K562 (cell line): ENCODE measurements around the gene NFIC. TPM values are rescaled to one million over a fixed set of nuclear protein-coding genes. Genes with fewer than 3 reads are reported as not detected.

Experiments used
- DMBX1 ChIP-seq: fragments of 250-450 bp; sonication (Bioruptor Pico); IDR thresholded peaks from 2 replicates; pipeline ENCODE4 v1.8.0; 2022; ENCODE audit warnings: inconsistent platforms, mild to moderate bottlenecking, moderate library complexity, borderline replicate concordance
- DPF2 ChIP-seq: fragments of 450-650 bp; IDR thresholded peaks from 2 replicates; pipeline ENCODE4 v1.6.1; 2016
- GABPB2 ChIP-seq: fragments of 250-450 bp; sonication (Bioruptor Pico); conservative IDR thresholded peaks from 2 replicates; pipeline ENCODE4 v1.5.1; 2021; ENCODE audit warnings: mild to moderate bottlenecking
- GATA2 ChIP-seq: sonication (generic); formaldehyde crosslinking; IDR thresholded peaks from 2 replicates; pipeline ENCODE4 v1.4.0; 2020; ENCODE audit warnings: mild to moderate bottlenecking, missing genetic modification reagents
- HCFC1 ChIP-seq: IDR thresholded peaks from 2 replicates; pipeline ENCODE4 v1.6.1; 2012; ENCODE audit warnings: low read depth, low read length, improper control_type of control experiment
- HDAC1 ChIP-seq, 2 experiments: fragments of 450-650 bp; IDR thresholded peaks; 2 replicates each; pipeline ENCODE4 v1.6.1; 2016 to 2017; ENCODE audit warnings: inconsistent platforms in 1 of 2, mild to moderate bottlenecking in 1 of 2, moderate library complexity in 1 of 2
- HNRNPL ChIP-seq: fragments of 200-400 bp; formaldehyde crosslinking; IDR thresholded peaks from 2 replicates; pipeline ENCODE4 v1.6.1; 2017; ENCODE audit warnings: low read depth, mild to moderate bottlenecking, low read length
- KLF10 ChIP-seq: fragments of 250-450 bp; sonication (Bioruptor Pico); IDR thresholded peaks from 2 replicates; pipeline ENCODE4 v1.6.1; 2021; ENCODE audit warnings: matching md5 sums
- MXI1 ChIP-seq: IDR thresholded peaks from 2 replicates; pipeline ENCODE4 v1.6.1; 2011; ENCODE audit warnings: low read depth, mild to moderate bottlenecking, improper control_type of control experiment, low read length
- NBN ChIP-seq: fragments of 450-650 bp; IDR thresholded peaks from 2 replicates; pipeline ENCODE4 v1.6.1; 2016; ENCODE audit warnings: low read depth, mild to moderate bottlenecking
- NCOA6 ChIP-seq: fragments of 450-650 bp; IDR thresholded peaks from 2 replicates; pipeline ENCODE4 v1.6.1; 2017; ENCODE audit warnings: mild to moderate bottlenecking
- PHF8 ChIP-seq: fragments of 200-600 bp; sonication (generic); IDR thresholded peaks from 2 replicates; pipeline ENCODE4 v1.6.1; 2012; ENCODE audit warnings: mixed run types, mild to moderate bottlenecking, inconsistent platforms, low read length, moderate library complexity, borderline replicate concordance
- POU5F1 ChIP-seq: fragments of 150-350 bp; IDR thresholded peaks from 2 replicates; pipeline ENCODE4 v1.6.1; 2014; ENCODE audit warnings: borderline replicate concordance, low read length, low read depth, mild to moderate bottlenecking; ENCODE audit not compliant: partially characterized antibody
- TAF1 ChIP-seq: IDR thresholded peaks from 2 replicates; pipeline ENCODE4 v1.6.1; 2011; ENCODE audit warnings: mild to moderate bottlenecking, low read length, moderate library complexity; ENCODE audit not compliant: insufficient read depth, control insufficient read depth, severe bottlenecking; ENCODE audit errors: extremely low read depth
- ZFX ChIP-seq: sonication (generic); formaldehyde crosslinking; IDR thresholded peaks from 2 replicates; pipeline ENCODE4 v1.8.0; 2022; ENCODE audit warnings: mild to moderate bottlenecking, missing genetic modification reagents, moderate library complexity
- ZNF561 ChIP-seq: fragments of 450-650 bp; formaldehyde crosslinking; conservative IDR thresholded peaks from 2 replicates; pipeline ENCODE4 v1.4.0; 2020; ENCODE audit warnings: mild to moderate bottlenecking, moderate library complexity
- polyA plus RNA-seq, 8 experiments: library from polyadenylated mRNA; depleted of rRNA in 4 of 8; stranded (reverse) in 5 of 8; unstranded in 3 of 8; fragments of >200 nt; fragmentation: Nextera tagmentation in 2 of 8; fragmentation: Illumina TruSeq in 1 of 8; extraction: Ambion mirVana in 2 of 8; extraction: Trizol in 1 of 8; gene quantifications; 2 replicates each; pipeline versions ENCODE4 v1.2.1 to v1.2.3, GENCODE V29; 2011 to 2014; ENCODE audit warnings: inconsistent platforms in 1 of 8, missing spikeins in 1 of 8
- total RNA-seq, 7 experiments: library from RNA; depleted of rRNA in 6 of 7; stranded (reverse); fragments of >200 nt in 6 of 7; fragmentation: Illumina TruSeq in 2 of 7; extraction: Trizol in 2 of 7; gene quantifications; 2 replicates each; pipeline versions ENCODE4 v1.2.1 to v1.2.3, GENCODE V29; 2011 to 2021; ENCODE audit warnings: low replicate concordance in 1 of 7
- TF ChIP-seq, protein P1 (sequence below), 2 experiments: fragments of 450-650 bp; conservative IDR thresholded peaks; 2 replicates each; pipeline ENCODE4 v1.6.1; 2017; ENCODE audit warnings: mild to moderate bottlenecking in 2 of 2, moderate library complexity in 2 of 2
- TF ChIP-seq, protein P2 (sequence below): fragments of 200-800 bp; sonication (Bioruptor generic); IDR thresholded peaks from 2 replicates; pipeline ENCODE4 v1.6.1; 2017; ENCODE audit warnings: missing genetic modification characterization, missing compliant biosample characterization
- TF ChIP-seq, protein P3 (sequence below): sonication (generic); formaldehyde crosslinking; IDR thresholded peaks from 2 replicates; pipeline ENCODE4 v1.8.0; 2023; ENCODE audit warnings: mild to moderate bottlenecking, missing genetic modification reagents

The NFIC gene
- total and polyA plus RNA-seq, 9 of the 15 experiments (the other 6 are each of a cell fraction or from before 2014, with no cell fraction given), result 0.71 to 62.1 (median 6.9) TPM

DNA sequence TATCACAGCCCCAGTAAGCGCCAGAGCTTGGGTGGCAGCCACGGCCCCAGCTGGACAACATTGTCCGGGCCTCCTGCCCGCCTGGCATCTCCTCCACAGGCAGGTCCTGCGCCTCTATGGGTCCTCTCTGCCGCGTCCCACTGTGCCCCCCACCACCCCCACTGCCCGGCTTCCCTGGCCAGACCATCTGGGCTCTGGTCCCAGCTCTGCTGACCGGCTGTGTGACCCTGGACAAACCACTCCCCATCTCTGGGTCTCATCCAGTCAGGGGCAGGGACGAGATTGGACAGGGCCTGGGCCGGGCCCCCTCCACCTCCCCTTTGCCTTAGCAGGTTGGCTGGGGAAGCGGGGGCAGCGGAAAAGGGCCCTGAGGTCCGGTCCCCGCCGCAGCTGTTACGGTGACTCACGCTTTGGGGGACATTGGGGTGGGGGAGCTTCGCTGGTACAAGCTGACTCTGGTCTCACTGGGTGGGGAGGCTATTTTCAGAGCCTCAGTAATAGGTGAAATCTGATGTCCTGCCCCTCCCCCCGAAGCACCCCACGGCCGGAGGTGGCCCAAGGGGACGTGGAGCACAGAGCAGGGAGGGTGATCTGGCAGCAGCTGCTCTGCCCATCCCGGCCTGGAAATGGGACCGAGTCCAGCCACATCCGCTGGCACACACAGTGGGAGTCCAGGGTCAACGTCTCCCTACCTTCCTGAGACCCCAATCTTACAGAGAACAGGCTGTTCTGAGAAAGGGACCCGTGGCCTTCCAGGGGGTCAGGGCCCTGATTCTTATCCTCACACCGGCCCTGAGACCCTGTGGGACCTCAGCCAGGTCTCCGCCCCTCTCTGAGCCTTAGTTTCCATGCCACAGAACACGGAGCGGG is 9.1 kb downstream of the NFIC start (continued):
- TF ChIP-seq PHF8 (no peak), HCFC1 (no peak), GATA2 (CRISPR knock-in tag) (no peak), NBN (no peak), KLF10 (CRISPR knock-in tag) (no peak), NCOA6 (no peak), DMBX1 (CRISPR knock-in tag) (no peak), TAF1 (no peak), GABPB2 (CRISPR knock-in tag) (no peak), ZFX (CRISPR knock-in tag) (no peak), HDAC1 (IDR thresholded peaks at IDR 0.05) (peak in 1 of 2 experiments; percentile 9; a peak in 1 of 4 replicates), MXI1 (no peak), POU5F1 (no peak), DPF2 (peak; percentile 63; the same call in 1 of the 2 replicates), HNRNPL (no peak), ZNF561 (no peak)
- TF ChIP-seq, protein P1, sequence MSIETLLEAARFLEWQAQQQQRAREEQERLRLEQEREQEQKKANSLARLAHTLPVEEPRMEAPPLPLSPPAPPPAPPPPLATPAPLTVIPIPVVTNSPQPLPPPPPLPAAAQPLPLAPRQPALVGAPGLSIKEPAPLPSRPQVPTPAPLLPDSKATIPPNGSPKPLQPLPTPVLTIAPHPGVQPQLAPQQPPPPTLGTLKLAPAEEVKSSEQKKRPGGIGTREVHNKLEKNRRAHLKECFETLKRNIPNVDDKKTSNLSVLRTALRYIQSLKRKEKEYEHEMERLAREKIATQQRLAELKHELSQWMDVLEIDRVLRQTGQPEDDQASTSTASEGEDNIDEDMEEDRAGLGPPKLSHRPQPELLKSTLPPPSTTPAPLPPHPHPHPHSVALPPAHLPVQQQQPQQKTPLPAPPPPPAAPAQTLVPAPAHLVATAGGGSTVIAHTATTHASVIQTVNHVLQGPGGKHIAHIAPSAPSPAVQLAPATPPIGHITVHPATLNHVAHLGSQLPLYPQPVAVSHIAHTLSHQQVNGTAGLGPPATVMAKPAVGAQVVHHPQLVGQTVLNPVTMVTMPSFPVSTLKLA (conservative IDR thresholded peaks at IDR 0.05), result no peak
- TF ChIP-seq, protein P2, sequence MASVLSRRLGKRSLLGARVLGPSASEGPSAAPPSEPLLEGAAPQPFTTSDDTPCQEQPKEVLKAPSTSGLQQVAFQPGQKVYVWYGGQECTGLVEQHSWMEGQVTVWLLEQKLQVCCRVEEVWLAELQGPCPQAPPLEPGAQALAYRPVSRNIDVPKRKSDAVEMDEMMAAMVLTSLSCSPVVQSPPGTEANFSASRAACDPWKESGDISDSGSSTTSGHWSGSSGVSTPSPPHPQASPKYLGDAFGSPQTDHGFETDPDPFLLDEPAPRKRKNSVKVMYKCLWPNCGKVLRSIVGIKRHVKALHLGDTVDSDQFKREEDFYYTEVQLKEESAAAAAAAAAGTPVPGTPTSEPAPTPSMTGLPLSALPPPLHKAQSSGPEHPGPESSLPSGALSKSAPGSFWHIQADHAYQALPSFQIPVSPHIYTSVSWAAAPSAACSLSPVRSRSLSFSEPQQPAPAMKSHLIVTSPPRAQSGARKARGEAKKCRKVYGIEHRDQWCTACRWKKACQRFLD (CRISPR knock-in tag), result 0 out of 2 replicates have a peak, but pooled peaks have one; percentile 56
- TF ChIP-seq, protein P3, sequence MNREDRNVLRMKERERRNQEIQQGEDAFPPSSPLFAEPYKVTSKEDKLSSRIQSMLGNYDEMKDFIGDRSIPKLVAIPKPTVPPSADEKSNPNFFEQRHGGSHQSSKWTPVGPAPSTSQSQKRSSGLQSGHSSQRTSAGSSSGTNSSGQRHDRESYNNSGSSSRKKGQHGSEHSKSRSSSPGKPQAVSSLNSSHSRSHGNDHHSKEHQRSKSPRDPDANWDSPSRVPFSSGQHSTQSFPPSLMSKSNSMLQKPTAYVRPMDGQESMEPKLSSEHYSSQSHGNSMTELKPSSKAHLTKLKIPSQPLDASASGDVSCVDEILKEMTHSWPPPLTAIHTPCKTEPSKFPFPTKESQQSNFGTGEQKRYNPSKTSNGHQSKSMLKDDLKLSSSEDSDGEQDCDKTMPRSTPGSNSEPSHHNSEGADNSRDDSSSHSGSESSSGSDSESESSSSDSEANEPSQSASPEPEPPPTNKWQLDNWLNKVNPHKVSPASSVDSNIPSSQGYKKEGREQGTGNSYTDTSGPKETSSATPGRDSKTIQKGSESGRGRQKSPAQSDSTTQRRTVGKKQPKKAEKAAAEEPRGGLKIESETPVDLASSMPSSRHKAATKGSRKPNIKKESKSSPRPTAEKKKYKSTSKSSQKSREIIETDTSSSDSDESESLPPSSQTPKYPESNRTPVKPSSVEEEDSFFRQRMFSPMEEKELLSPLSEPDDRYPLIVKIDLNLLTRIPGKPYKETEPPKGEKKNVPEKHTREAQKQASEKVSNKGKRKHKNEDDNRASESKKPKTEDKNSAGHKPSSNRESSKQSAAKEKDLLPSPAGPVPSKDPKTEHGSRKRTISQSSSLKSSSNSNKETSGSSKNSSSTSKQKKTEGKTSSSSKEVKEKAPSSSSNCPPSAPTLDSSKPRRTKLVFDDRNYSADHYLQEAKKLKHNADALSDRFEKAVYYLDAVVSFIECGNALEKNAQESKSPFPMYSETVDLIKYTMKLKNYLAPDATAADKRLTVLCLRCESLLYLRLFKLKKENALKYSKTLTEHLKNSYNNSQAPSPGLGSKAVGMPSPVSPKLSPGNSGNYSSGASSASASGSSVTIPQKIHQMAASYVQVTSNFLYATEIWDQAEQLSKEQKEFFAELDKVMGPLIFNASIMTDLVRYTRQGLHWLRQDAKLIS (CRISPR knock-in tag), result no peak
